Measurements from ENCODE around the gene SAP30L.

DNA sequence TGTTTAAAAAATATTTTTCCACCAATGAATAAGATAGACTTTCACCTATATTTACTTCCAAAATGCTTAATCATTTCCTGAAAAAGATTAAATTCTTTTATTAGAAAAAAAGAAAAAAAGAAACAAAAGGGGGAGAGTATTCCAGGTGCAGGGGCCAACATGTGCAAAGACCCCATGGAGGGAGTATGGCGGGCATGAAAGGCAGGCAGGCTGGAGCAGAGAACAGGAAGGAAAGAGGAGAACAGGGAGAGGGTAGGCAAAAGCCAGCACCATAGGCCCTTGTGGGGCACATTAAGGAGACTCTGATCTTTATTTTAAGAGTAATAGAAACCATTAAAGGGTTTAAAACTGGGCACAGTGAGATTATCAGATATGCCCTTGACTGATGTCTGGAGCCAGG lies 16.5 kb upstream of the SAP30L start:
- TF ChIP-seq, protein P1, sequence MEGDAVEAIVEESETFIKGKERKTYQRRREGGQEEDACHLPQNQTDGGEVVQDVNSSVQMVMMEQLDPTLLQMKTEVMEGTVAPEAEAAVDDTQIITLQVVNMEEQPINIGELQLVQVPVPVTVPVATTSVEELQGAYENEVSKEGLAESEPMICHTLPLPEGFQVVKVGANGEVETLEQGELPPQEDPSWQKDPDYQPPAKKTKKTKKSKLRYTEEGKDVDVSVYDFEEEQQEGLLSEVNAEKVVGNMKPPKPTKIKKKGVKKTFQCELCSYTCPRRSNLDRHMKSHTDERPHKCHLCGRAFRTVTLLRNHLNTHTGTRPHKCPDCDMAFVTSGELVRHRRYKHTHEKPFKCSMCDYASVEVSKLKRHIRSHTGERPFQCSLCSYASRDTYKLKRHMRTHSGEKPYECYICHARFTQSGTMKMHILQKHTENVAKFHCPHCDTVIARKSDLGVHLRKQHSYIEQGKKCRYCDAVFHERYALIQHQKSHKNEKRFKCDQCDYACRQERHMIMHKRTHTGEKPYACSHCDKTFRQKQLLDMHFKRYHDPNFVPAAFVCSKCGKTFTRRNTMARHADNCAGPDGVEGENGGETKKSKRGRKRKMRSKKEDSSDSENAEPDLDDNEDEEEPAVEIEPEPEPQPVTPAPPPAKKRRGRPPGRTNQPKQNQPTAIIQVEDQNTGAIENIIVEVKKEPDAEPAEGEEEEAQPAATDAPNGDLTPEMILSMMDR (IDR thresholded peaks at IDR 0.05): no peak
- TF ChIP-seq POLR2A (IDR thresholded peaks at IDR 0.05): no peak

Data from Peyer's patch (tissue), 4 donors.